Keratinocyte (primary cell): Measurements from ENCODE around the gene IL1RAPL2. TPM values are rescaled to one million over a fixed set of nuclear protein-coding genes. Genes with fewer than 3 reads are reported as not detected.

Source experiments
- DNase-seq: peaks from one replicate; pipeline ENCODE4 v3.0.0-alpha.2; 2011; ENCODE audit warnings: low read depth, missing footprints, low spot score
- FAIRE-seq: peaks from 2 replicates; lab custom pipeline; 2011; peaks lifted over from hg19 to GRCh38; lab: Jason Lieb, UNC
- H2AFZ ChIP-seq: 2 replicates; pipeline ENCODE4 v1.6.0; 2012; ENCODE audit warnings: low read length, control low read depth, inconsistent platforms; ENCODE audit not compliant: control insufficient read depth
- H3K27ac ChIP-seq: 2 replicates; pipeline ENCODE4 v1.5.1; 2011; ENCODE audit warnings: low read length; ENCODE audit not compliant: control insufficient read depth, insufficient read depth
- H3K27me3 ChIP-seq: 3 replicates; pipeline ENCODE4 v1.6.0; 2011; ENCODE audit warnings: low read length; ENCODE audit not compliant: control insufficient read depth, insufficient read depth; ENCODE audit errors: extremely low read depth
- H3K36me3 ChIP-seq, 2 experiments: 2 replicates in 1 of 2; 3 replicates in 1 of 2; pipeline ENCODE4 v1.5.1; 2011; ENCODE audit warnings: low read length in 2 of 2, mild to moderate bottlenecking in 1 of 2; ENCODE audit not compliant: control insufficient read depth in 2 of 2, insufficient read depth in 2 of 2; ENCODE audit errors: extremely low read depth in 1 of 2
- H3K4me1 ChIP-seq: 3 replicates; pipeline ENCODE4 v1.5.1; 2011; ENCODE audit warnings: low read length; ENCODE audit not compliant: control insufficient read depth, insufficient read depth; ENCODE audit errors: extremely low read depth
- H3K4me2 ChIP-seq: 3 replicates; pipeline ENCODE4 v1.6.0; 2011; ENCODE audit warnings: low read depth, low read length; ENCODE audit not compliant: control insufficient read depth, insufficient read depth; ENCODE audit errors: extremely low read depth
- H3K4me3 ChIP-seq, 3 experiments: fragments of 200-600 bp in 1 of 3; sonication (generic) in 1 of 3; 2 replicates in 2 of 3; 3 replicates in 1 of 3; pipeline ENCODE4 v1.5.1; 2011 to 2016; ENCODE audit warnings: low read length in 3 of 3, mild to moderate bottlenecking in 3 of 3, control low read depth in 2 of 3, inconsistent platforms in 1 of 3, low read depth in 1 of 3, mixed read lengths in 1 of 3, mixed run types in 1 of 3, moderate library complexity in 1 of 3; ENCODE audit not compliant: control insufficient read depth in 2 of 3, insufficient read depth in 2 of 3; ENCODE audit errors: extremely low read depth in 1 of 3
- H3K79me2 ChIP-seq: 2 replicates; pipeline ENCODE4 v1.6.0; 2012; ENCODE audit warnings: low read length; ENCODE audit not compliant: control insufficient read depth, insufficient read depth
- H3K9ac ChIP-seq: 3 replicates; pipeline ENCODE4 v1.6.0; 2011; ENCODE audit warnings: low read length; ENCODE audit not compliant: control insufficient read depth, insufficient read depth; ENCODE audit errors: extremely low read depth
- H3K9me1 ChIP-seq: 3 replicates; pipeline ENCODE4 v1.6.0; 2011; ENCODE audit warnings: low read length; ENCODE audit not compliant: control insufficient read depth, insufficient read depth; ENCODE audit errors: extremely low read depth
- H3K9me3 ChIP-seq: 2 replicates; pipeline ENCODE4 v1.5.1; 2012; ENCODE audit warnings: low read depth, low read length; ENCODE audit not compliant: control insufficient read depth
- H4K20me1 ChIP-seq: 3 replicates; pipeline ENCODE4 v1.6.0; 2011; ENCODE audit warnings: low read length; ENCODE audit not compliant: control insufficient read depth, insufficient read depth; ENCODE audit errors: extremely low read depth
- CTCF ChIP-seq, 3 experiments: IDR thresholded peaks in 1 of 3; conservative IDR thresholded peaks in 1 of 3; optimal IDR thresholded peaks in 1 of 3; 2 replicates in 2 of 3; 3 replicates in 1 of 3; pipeline versions ENCODE3 to v1.5.1; 2011; ENCODE audit warnings: low read length in 3 of 3, mild to moderate bottlenecking in 3 of 3, moderate library complexity in 2 of 3, control low read depth in 1 of 3, inconsistent platforms in 1 of 3; ENCODE audit not compliant: insufficient read depth in 2 of 3; ENCODE audit errors: extremely low read depth in 1 of 3
- EZH2 ChIP-seq: IDR thresholded peaks from one replicate; pipeline ENCODE4 v1.6.1; 2012; ENCODE audit warnings: inconsistent platforms, mild to moderate bottlenecking, low read length, moderate library complexity
- dilution Hi-C: fragments of 300-500 bp; cut with MboI; formaldehyde crosslinking; loops from one replicate; pipeline ENCODE4 v1.7.0; 2020; ENCODE audit warnings: low sequenced_read_pairs; ENCODE audit not compliant: extremely low pct_ligation_motif_present
- polyA plus RNA-seq, 5 experiments: library from polyadenylated mRNA; depleted of rRNA in 3 of 5; stranded (reverse) in 3 of 5; stranded (forward) in 1 of 5; unstranded in 1 of 5; fragments of >200 nt; gene quantifications; 1 replicate in 1 of 5; 2 replicates in 3 of 5; 3 replicates in 1 of 5; pipeline versions ENCODE4 v1.2.1 to v1.2.3, GENCODE V29; 2011 to 2012; ENCODE audit warnings: missing spikeins in 2 of 5, low read depth in 1 of 5, low replicate concordance in 1 of 5

IL1RAPL2 gene
- polyA plus RNA-seq, 1 donor (not counting 4 experiments of a cell fraction or from before 2014, with no cell fraction given) = 0.24 TPM

DNA sequence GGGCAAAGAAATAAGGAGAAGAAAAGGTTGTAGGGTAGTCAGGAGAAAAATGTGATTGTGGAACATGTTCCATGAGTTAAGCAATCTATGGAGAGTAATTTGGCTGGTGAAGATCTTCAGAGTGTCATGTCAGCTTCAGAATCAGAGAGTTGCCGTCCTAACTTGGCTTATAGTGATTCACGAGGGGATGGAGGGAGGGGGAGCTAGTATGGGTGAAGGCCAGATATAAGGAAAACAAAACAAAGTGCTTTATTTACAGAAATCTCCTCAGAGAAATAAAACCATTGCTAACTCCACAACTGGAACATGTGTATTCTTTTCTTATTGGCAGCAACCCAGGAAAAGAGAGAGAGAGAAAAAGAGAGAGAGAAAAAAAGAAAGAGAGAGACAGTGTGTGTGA is 999.9 kb downstream of the IL1RAPL2 start:
- FAIRE-seq (no peak), DNase-seq (no peak)
- H3K4me2 ChIP-seq = no peak overlapping the region
- no peaks in the 10 kb centered on the region for H4K20me1 ChIP-seq
- no peaks in the 10 kb centered on the region for H3K27me3 ChIP-seq
- no peaks in the 10 kb centered on the region for H3K36me3 ChIP-seq
- TF ChIP-seq EZH2 = no peak
- TF ChIP-seq CTCF (optimal IDR thresholded peaks at IDR 0.05 in 1 of 3, IDR thresholded peaks at IDR 0.05 in 1 of 3, conservative IDR thresholded peaks at IDR 0.05 in 1 of 3; ENCODE audit: extremely low read depth in 1 of 3, insufficient read depth in 2 of 3, low read length in 3 of 3) = no peak
- dilution Hi-C loops = no loop called here
- no peaks in the 10 kb centered on the region for H3K79me2 ChIP-seq
- no peak overlapping the region for H3K4me3 ChIP-seq
- H3K9me3 ChIP-seq = no peaks in the 10 kb centered on the region
- H3K9me1 ChIP-seq = no peaks in the 10 kb centered on the region
- no peak overlapping the region for H3K9ac ChIP-seq
- H3K27ac ChIP-seq = no peak overlapping the region
- H3K4me1 ChIP-seq = peaks cover 12% of the 10 kb centered on the region
- H2AFZ ChIP-seq = no peak overlapping the region

DNA sequence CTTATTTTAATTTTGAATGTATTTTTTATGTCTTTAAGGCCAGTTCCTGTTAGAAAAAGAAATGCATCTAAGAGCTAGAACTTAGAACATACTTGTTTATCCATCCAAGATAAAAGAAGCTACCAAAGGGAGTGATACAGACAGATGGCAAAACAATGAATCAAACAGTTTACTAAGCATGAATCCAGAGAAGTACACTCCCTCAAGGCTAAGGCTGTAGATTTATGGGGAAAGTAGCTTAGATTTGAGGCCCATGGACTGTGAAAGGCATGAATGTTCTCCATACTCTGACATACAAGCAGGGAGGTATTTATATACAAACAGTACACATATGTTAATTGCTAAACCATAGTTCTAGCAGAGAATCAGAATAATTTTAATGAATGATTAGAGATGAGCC is 1001.1 kb downstream of the IL1RAPL2 start:
- H3K4me2 ChIP-seq = no peak overlapping the region
- peaks cover 12% of the 10 kb centered on the region for H3K4me1 ChIP-seq
- FAIRE-seq = peak; percentile 23
- H3K27me3 ChIP-seq = no peaks in the 10 kb centered on the region
- H2AFZ ChIP-seq = no peak overlapping the region
- no peaks in the 10 kb centered on the region for H3K9me1 ChIP-seq
- H4K20me1 ChIP-seq = no peaks in the 10 kb centered on the region
- no peaks in the 10 kb centered on the region for H3K9me3 ChIP-seq
- no peak overlapping the region for H3K27ac ChIP-seq
- DNase-seq = no peak
- no peaks in the 10 kb centered on the region for H3K36me3 ChIP-seq
- H3K4me3 ChIP-seq = no peak overlapping the region
- dilution Hi-C loops = no loop called here
- H3K79me2 ChIP-seq = no peaks in the 10 kb centered on the region
- TF ChIP-seq CTCF (optimal IDR thresholded peaks at IDR 0.05 in 1 of 3, IDR thresholded peaks at IDR 0.05 in 1 of 3, conservative IDR thresholded peaks at IDR 0.05 in 1 of 3; ENCODE audit: extremely low read depth in 1 of 3, insufficient read depth in 2 of 3, low read length in 3 of 3) (no peak), EZH2 (no peak)
- H3K9ac ChIP-seq = no peak overlapping the region
